ENCODE results near the gene CTU1.

The CTU1 gene

DNA sequence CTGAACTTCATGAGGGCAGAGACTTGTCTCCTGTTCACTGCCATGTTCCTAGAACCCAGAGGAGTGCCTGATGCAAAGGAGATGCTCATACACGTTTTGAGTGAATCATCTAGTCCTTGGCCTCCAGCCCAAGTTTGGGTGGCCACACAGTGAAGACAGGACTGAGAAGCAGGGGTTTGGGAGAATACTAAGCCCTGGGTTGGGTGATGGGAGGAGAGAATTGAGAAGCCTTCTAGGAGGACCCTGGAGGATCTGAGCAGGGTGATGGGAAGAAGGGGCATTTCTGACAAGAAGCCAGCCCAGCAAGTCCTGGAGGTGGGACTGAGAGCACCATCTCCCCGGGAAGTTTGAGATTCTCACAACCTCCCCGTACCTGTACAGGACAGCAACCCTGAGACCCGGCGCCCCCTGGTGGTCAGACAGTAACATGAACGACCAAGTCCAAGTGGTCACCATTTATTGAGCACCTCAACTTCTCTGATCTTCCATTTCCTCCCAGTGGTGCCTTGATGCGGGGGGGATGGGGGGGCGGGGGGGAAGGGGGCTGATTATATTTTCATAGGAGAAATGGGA is 11.0 kb downstream of the CTU1 start:
- no peak overlapping the region for H3K4me3 ChIP-seq (ENCODE audit: low read depth, low read length)
- TF ChIP-seq, protein P1, sequence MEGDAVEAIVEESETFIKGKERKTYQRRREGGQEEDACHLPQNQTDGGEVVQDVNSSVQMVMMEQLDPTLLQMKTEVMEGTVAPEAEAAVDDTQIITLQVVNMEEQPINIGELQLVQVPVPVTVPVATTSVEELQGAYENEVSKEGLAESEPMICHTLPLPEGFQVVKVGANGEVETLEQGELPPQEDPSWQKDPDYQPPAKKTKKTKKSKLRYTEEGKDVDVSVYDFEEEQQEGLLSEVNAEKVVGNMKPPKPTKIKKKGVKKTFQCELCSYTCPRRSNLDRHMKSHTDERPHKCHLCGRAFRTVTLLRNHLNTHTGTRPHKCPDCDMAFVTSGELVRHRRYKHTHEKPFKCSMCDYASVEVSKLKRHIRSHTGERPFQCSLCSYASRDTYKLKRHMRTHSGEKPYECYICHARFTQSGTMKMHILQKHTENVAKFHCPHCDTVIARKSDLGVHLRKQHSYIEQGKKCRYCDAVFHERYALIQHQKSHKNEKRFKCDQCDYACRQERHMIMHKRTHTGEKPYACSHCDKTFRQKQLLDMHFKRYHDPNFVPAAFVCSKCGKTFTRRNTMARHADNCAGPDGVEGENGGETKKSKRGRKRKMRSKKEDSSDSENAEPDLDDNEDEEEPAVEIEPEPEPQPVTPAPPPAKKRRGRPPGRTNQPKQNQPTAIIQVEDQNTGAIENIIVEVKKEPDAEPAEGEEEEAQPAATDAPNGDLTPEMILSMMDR (IDR thresholded peaks at IDR 0.05; ENCODE audit: borderline replicate concordance, insufficient read depth, low read depth, low read length), result peak; percentile 68; the same call in 1 of the 2 replicates

DNA sequence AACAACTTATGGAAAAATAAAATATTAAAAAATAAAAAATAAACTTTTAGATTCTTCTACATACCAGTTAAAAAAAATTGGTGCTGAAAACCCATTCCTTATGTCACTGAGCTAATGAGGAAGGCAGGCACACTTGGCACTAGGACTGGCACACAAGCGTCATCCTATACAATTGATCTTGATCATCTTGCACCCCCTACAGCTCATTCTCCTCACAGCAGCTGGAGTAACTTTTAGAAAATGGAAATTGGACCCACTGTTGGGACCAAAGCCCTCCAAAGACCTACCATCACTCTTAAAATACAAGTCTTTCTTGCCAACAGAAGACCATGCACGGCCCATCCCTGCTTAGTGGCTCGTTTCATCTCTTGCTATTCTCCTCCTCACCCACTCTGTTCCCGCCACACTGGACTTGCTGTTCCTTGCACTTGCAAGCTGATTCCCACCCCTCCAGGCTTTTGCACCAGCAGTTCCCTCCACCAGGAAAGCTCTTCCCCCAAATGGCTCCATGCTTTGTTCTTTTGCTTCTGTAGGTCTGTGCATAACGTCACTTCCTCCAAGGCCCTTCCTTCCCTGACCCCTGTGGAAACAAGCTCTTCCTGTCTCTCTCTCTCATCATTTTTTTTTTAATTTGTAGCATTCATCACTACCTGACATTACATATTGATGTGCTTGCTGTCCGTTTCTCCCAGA is 11.6 kb downstream of the CTU1 start:
- TF ChIP-seq, protein P1 (IDR thresholded peaks at IDR 0.05; ENCODE audit: borderline replicate concordance, insufficient read depth, low read depth, low read length), result peak; percentile 10; the same call in 1 of the 2 replicates
- H3K4me3 ChIP-seq (ENCODE audit: low read depth, low read length), result no peak overlapping the region

DNA sequence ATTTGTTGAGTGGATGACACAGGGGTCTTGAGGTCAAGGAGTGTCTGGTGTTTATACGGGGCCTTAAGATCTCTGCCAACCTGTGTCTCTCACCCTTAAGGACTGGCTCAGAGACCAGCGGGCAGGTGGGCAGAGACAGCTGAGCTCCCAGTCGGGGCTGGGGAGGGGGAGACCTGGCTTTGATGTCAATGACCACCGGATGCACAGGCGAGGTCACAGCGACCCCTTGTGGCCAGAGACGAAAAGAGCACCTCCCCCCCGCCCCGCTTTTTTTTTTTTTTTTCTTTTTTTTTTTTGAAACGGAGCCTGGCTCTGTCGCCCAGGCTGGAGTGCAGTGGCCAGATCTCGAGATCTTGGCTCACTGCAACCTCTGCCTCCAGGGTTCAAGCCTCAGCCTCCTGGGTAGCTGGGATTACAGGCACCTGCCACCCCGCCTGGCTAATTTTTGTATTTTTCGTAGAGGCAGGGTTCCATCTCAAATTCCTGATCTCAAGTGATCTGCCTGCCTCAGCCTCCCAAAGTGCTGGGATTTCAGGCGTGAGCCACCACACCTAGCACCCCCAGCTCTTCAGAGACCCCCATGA is 13.4 kb downstream of the CTU1 start:
- TF ChIP-seq, protein P1 (IDR thresholded peaks at IDR 0.05; ENCODE audit: borderline replicate concordance, insufficient read depth, low read depth, low read length), result peak; percentile 76
- no peak overlapping the region for H3K4me3 ChIP-seq (ENCODE audit: low read depth, low read length)

DNA sequence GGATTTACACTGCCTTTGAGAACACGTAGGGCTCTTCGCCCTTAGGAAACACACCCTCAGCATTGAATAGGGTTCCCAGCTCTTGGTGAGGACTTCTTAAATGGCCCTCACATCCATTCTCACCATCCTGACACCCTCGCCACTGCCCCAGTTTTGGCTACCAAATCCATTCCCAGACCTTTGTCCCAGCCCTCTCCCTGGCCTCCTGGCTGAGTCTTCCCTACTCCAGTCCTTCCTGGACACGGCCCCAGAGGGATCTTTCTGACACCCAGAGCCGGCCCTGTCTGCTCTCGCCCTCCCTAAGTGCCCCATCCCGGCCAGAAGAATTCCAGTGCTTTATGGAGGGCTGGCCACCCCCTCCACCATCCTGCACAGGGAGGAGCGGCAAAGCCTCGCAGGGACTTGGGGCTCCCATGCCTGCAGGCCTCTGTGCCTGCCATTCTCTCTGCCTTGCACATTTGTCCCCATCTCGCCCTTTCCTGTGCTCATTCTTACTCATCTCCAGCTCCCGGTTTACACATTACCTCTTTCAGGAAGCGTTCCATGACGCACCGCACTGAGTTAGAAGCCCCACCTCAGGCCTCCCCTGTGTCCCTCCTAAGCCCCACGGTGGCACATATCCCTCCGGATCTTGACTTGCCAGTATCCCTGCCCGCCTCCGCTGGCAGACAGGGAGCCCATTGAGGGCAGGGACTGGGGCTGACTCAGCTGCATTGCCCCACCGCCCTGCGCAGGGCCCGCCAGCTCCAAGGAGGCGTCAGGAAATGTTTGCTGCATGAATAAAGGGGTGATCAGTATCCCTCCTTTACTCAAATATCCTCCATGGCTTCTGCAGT is 14.5 kb downstream of the CTU1 start:
- H3K4me3 ChIP-seq (ENCODE audit: low read depth, low read length), result no peak overlapping the region
- TF ChIP-seq, protein P1 (IDR thresholded peaks at IDR 0.05; ENCODE audit: borderline replicate concordance, insufficient read depth, low read depth, low read length), result no peak

DNA sequence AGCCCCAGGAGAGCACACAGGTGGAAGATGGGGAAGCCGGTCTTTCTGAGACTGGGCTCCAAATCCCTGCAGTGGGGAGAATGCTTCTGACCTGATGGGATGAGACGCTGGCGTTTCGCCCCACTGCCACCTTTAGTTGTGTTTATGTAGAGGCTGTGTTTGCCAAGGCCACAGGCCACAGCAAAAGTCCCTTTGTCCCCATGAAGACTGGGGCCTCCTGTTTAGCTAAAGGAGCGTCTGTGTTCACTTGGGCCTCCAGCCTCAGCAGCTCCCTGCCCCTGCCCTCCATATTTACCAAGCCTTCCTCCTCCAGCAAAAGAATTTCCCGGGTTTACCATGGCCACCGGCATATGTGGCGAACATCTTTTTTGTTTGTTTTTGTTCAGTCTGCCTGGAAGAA is 15.1 kb downstream of the CTU1 start:
- TF ChIP-seq, protein P1 (IDR thresholded peaks at IDR 0.05; ENCODE audit: borderline replicate concordance, insufficient read depth, low read depth, low read length), result no peak
- no peak overlapping the region for H3K4me3 ChIP-seq (ENCODE audit: low read depth, low read length)

DNA sequence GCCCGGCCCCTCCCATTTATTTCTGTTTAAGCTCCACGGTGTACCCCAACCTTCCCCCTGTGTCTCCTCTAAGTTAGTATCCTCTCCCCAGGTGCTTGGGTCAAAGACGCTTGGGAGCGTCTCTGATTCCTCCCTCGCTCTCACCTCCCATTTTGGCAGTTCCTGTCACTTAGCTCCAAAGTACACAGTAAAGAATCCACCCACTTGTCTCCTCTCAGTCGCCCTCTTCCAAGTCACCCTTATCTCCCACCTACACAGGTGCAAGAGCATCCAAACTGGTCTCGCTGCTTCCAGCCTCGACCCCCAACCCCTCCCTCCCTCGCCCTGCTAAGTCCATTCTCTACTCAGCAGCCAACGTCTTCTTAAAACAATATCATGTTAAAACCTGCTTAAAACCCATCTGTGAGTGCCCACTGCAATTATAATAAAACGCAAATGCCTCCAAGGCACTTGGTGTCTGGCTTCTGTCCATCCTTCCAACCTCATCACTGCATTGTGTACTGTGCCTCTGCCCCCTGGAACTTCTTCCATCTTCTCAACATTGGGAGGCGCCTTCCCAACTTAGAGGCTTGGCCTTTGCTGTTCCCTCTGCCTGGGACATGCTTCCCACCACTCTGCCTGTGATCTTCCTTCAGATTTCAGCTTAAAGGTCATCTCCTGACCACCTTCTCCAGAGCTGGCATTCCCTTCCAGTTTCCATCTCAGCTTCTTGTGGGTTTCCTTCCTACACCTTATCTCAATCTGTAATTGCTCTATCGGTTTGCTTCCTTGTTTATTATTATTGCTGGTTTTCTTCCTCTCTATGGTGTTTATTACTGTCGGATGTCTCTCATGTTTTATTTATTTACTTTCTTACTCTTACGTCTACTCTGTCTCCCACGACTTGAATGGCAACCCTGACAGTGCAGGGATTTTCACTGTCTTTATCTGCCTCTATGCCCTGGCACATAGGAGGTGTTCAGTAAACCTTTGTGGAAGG is 16.0 kb downstream of the CTU1 start:
- no peak overlapping the region for H3K4me3 ChIP-seq (ENCODE audit: low read depth, low read length)
- TF ChIP-seq, protein P1 (IDR thresholded peaks at IDR 0.05; ENCODE audit: borderline replicate concordance, insufficient read depth, low read depth, low read length), result no peak
